Thyroid gland (tissue), 4 donors: ENCODE measurements around the gene KICS2.

ENCODE experiments used
- CTCF ChIP-seq, 6 experiments: fragments of 200-600 bp in 3 of 6; fragments of 450-650 bp in 3 of 6; sonication (generic) in 3 of 6; IDR thresholded peaks; one replicate each; pipeline ENCODE4 v1.5.1; 2016 to 2019; ENCODE audit warnings: antibody characterized with exemption in 6 of 6, mild to moderate bottlenecking in 2 of 6, inconsistent platforms in 1 of 6, moderate library complexity in 1 of 6
- POLR2A ChIP-seq, 2 donors: fragments of 450-650 bp; IDR thresholded peaks; one replicate each; pipeline ENCODE4 v1.6.1; 2017; ENCODE audit warnings: antibody characterized with exemption in 2 of 2, mild to moderate bottlenecking in 2 of 2, moderate library complexity in 1 of 2

DNA sequence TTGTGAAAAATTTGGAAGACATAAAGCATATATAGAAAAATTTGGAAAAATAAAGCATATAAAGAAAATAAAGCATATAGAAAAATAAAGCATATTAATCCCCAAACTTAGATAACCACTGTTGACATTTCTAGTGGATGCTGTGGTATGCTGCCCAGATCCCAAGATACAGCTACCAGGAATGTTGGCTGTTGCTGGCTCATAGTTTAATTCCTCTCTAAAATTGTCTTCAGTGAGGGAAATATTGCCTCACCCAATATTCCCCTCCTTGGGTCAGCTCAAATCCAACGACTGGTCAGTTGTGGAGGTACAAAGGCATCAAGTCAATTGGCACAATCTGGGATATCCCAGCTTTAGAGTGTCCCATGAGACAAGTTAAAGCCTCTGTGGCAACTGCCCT is 10.1 kb upstream of the KICS2 start:
- TF ChIP-seq POLR2A (IDR thresholded peaks at IDR 0.05) (no peak), CTCF (IDR thresholded peaks at IDR 0.05) (no peak)
